PFSK-1 (cell line): Measurements from ENCODE around the gene XAB2.

Experiments
- POLR2AphosphoS5 ChIP-seq: IDR thresholded peaks from 2 replicates; pipeline ENCODE4 v1.6.1; 2012; ENCODE audit warnings: low read depth, mild to moderate bottlenecking, control low read depth, low read length, moderate library complexity
- REST ChIP-seq, 2 experiments: IDR thresholded peaks; 2 replicates each; pipeline versions ENCODE4 v1.6.1 to v1.8.0; 2011 to 2012; ENCODE audit warnings: low read depth in 2 of 2, low read length in 2 of 2, control low read depth in 1 of 2, inconsistent platforms in 1 of 2, mild to moderate bottlenecking in 1 of 2, moderate library complexity in 1 of 2; ENCODE audit not compliant: insufficient read depth in 1 of 2
- SIN3A ChIP-seq: IDR thresholded peaks from 2 replicates; pipeline ENCODE4 v1.6.1; 2012; ENCODE audit warnings: mild to moderate bottlenecking, low read length, moderate library complexity, borderline replicate concordance; ENCODE audit not compliant: insufficient read depth

- TF ChIP-seq POLR2AphosphoS5: no peak
- TF ChIP-seq SIN3A: no peak
- no peak for TF ChIP-seq REST (IDR thresholded peaks at IDR 0.05; ENCODE audit: insufficient read depth in 1 of 2, low read depth in 2 of 2, low read length in 2 of 2)
Observed at GRCh38 chr19:7578127-7578526, 51.2 kb downstream of the XAB2 start.
